ENCODE results near the gene SGMS1. TPM values are rescaled to one million over a fixed set of nuclear protein-coding genes. Genes with fewer than 3 reads are reported as not detected.

SGMS1 gene
- polyA plus RNA-seq, 2 of the 4 experiments (the other 2 are of a cell fraction): 22.7 to 28.2 TPM

GRCh38 chr10:50622706-50623662 is 772 bp downstream of the SGMS1 start:
- ChIA-PET CTCF (interaction anchor here (0.6 to 4.3 kb wide), 20 partner anchors 11 to 398 kb away, joined by 3 to 23 read pairs (median 4); no protein-coding TSS in a partner anchor), POLR2A (interaction anchor here (1.8 kb wide), 1 partner anchor 18 kb away, joined by 6 read pairs; no protein-coding TSS in a partner anchor)
- Histone ChIP-seq H3K4me2 (peak overlapping the region; percentile 100), H3K9me3 (no peaks in the 10 kb centered on the region), H3K27ac (peak overlapping the region; percentile 96 to 98), H3K4me1 (peaks cover 18% of the 10 kb centered on the region), H3K4me3 (peak overlapping the region; percentile 89)
- no peak for FAIRE-seq
- peak; percentile 5 to 14; a peak in 4 of 6 replicates for ATAC-seq
- TF ChIP-seq SMC3 (IDR thresholded peaks at IDR 0.05): no peak
- TF ChIP-seq HDAC2 (IDR thresholded peaks at IDR 0.05): no peak
- TF ChIP-seq HOXB13 (CRISPR knock-in tag; IDR thresholded peaks at IDR 0.05; ENCODE audit: low read depth): no peak
- TF ChIP-seq SREBF2 (IDR thresholded peaks at IDR 0.05): no peak
- no peak for TF ChIP-seq BHLHE40 (IDR thresholded peaks at IDR 0.05; ENCODE audit: low read depth, low read length)
- no peak for TF ChIP-seq HES2 (IDR thresholded peaks at IDR 0.05)
- TF ChIP-seq GATA3 (IDR thresholded peaks at IDR 0.05; ENCODE audit: borderline replicate concordance): no peak
- no peak for TF ChIP-seq RARB (CRISPR knock-in tag; IDR thresholded peaks at IDR 0.05)
- TF ChIP-seq ESRRA (IDR thresholded peaks at IDR 0.05; ENCODE audit: borderline replicate concordance, low read length): no peak
- TF ChIP-seq FOXS1 (CRISPR knock-in tag; IDR thresholded peaks at IDR 0.05): no peak
- no peak for TF ChIP-seq MAZ (IDR thresholded peaks at IDR 0.05; ENCODE audit: borderline replicate concordance, low read depth, low read length)
- WGBS (ENCODE audit: missing lambda C conversion rate): 2% methylated on average over 23 of the region's 88 CpGs
- DNase-seq (ENCODE audit: low read depth in 1 of 2, low spot score in 1 of 2): peak; percentile 17 to 46

GRCh38 chr10:50621968-50622705 is 1.6 kb downstream of the SGMS1 start:
- ChIA-PET CTCF (interaction anchor here (0.6 to 4.3 kb wide), 23 partner anchors 10 to 397 kb away, joined by 3 to 23 read pairs (median 4); no protein-coding TSS in a partner anchor), POLR2A (interaction anchor here (0.8 to 1.8 kb wide), 3 partner anchors 9 to 204 kb away, joined by 5 to 7 read pairs (median 6); no protein-coding TSS in a partner anchor)
- whole genome bisulfite sequencing (ENCODE audit: missing lambda C conversion rate): 4% methylated on average over 20 of the region's 21 CpGs
- DNase-seq (ENCODE audit: low read depth in 1 of 2, low spot score in 1 of 2) (peak; percentile 76 to 85), ATAC-seq (peak; percentile 28 to 43), FAIRE-seq (no peak)
- H3K4me1 ChIP-seq: peaks cover 18% of the 10 kb centered on the region
- H3K27ac ChIP-seq: peak overlapping the region; percentile 96 to 98
- H3K4me3 ChIP-seq: peak overlapping the region; percentile 89
- peak overlapping the region; percentile 100 for H3K4me2 ChIP-seq
- no peaks in the 10 kb centered on the region for H3K9me3 ChIP-seq
- TF ChIP-seq SMC3 (IDR thresholded peaks at IDR 0.05): peak; percentile 54
- peak; percentile 70 for TF ChIP-seq MAX (IDR thresholded peaks at IDR 0.05)
- no peak for TF ChIP-seq KDM1A (IDR thresholded peaks at IDR 0.05; ENCODE audit: low read depth)
- no peak for TF ChIP-seq RARB (CRISPR knock-in tag; IDR thresholded peaks at IDR 0.05)
- TF ChIP-seq FOXS1 (CRISPR knock-in tag; IDR thresholded peaks at IDR 0.05): no peak
- no peak for TF ChIP-seq FOSL2 (IDR thresholded peaks at IDR 0.05)
- peak; percentile 65 for TF ChIP-seq FOSL2 (CRISPR knock-in tag; IDR thresholded peaks at IDR 0.05)
- peak; percentile 52 to 59; a peak in 4 of 5 replicates for TF ChIP-seq RAD21 (conservative IDR thresholded peaks at IDR 0.05 in 1 of 2, IDR thresholded peaks at IDR 0.05 in 1 of 2)
- no peak for TF ChIP-seq NFE2L2 (conservative IDR thresholded peaks at IDR 0.05; ENCODE audit: low read length)
- no peak for TF ChIP-seq TFCP2L1 (CRISPR knock-in tag; IDR thresholded peaks at IDR 0.05)
- no peak for TF ChIP-seq BCL3 (IDR thresholded peaks at IDR 0.05)
- peak; percentile 26; the same call in 1 of the 2 replicates for TF ChIP-seq GATA3 (IDR thresholded peaks at IDR 0.05; ENCODE audit: borderline replicate concordance)
- TF ChIP-seq ZC3H11A (IDR thresholded peaks at IDR 0.05): no peak
- TF ChIP-seq RFX5 (IDR thresholded peaks at IDR 0.05): no peak
- TF ChIP-seq HOXB5 (CRISPR knock-in tag; IDR thresholded peaks at IDR 0.05): no peak
- TF ChIP-seq RCOR1 (IDR thresholded peaks at IDR 0.05; ENCODE audit: low read depth, low read length): no peak
- no peak for TF ChIP-seq JUNB (IDR thresholded peaks at IDR 0.05)
- no peak for TF ChIP-seq CTCF (IDR thresholded peaks at IDR 0.05)
- TF ChIP-seq ZNF302 (CRISPR knock-in tag; IDR thresholded peaks at IDR 0.05): no peak
- TF ChIP-seq CHD2 (IDR thresholded peaks at IDR 0.05; ENCODE audit: low read length, partially characterized antibody): no peak
- TF ChIP-seq HEYL (CRISPR knock-in tag; IDR thresholded peaks at IDR 0.05): no peak
- no peak for TF ChIP-seq CBX2 (IDR thresholded peaks at IDR 0.05; ENCODE audit: borderline replicate concordance, low read depth)
- TF ChIP-seq PHF8 (IDR thresholded peaks at IDR 0.05; ENCODE audit: borderline replicate concordance, low read depth): no peak
- TF ChIP-seq POLR2AphosphoS2 (conservative IDR thresholded peaks at IDR 0.05; ENCODE audit: low read length): no peak
- TF ChIP-seq MAZ (IDR thresholded peaks at IDR 0.05; ENCODE audit: borderline replicate concordance, low read depth, low read length): no peak
- no peak for TF ChIP-seq CHD4 (IDR thresholded peaks at IDR 0.05; ENCODE audit: borderline replicate concordance)
- TF ChIP-seq EHMT2 (IDR thresholded peaks at IDR 0.05; ENCODE audit: low read depth): no peak
- TF ChIP-seq SREBF2 (IDR thresholded peaks at IDR 0.05): no peak

All from A549 (cell line).